Stimulated activated CD4-positive, alpha-beta T cell treated with anti-CD3 and anti-CD28 coated beads, Interleukin-15, amount 100 ng/mL, for 24 hours (primary cell): ENCODE results near the gene NAGA.
A peak's percentile ranks its signal among the peaks of the same experiment; 100 is the strongest.
"Not testable (repeated sequence)": the region's sequence is repeated elsewhere in the genome, so short reads cannot be mapped to it uniquely, and the experiment has no call there.

ENCODE experiments used
- DNase-seq: peaks from one replicate; pipeline ENCODE4 v3.0.0-alpha.2; 2020

Gene NAGA

DNA sequence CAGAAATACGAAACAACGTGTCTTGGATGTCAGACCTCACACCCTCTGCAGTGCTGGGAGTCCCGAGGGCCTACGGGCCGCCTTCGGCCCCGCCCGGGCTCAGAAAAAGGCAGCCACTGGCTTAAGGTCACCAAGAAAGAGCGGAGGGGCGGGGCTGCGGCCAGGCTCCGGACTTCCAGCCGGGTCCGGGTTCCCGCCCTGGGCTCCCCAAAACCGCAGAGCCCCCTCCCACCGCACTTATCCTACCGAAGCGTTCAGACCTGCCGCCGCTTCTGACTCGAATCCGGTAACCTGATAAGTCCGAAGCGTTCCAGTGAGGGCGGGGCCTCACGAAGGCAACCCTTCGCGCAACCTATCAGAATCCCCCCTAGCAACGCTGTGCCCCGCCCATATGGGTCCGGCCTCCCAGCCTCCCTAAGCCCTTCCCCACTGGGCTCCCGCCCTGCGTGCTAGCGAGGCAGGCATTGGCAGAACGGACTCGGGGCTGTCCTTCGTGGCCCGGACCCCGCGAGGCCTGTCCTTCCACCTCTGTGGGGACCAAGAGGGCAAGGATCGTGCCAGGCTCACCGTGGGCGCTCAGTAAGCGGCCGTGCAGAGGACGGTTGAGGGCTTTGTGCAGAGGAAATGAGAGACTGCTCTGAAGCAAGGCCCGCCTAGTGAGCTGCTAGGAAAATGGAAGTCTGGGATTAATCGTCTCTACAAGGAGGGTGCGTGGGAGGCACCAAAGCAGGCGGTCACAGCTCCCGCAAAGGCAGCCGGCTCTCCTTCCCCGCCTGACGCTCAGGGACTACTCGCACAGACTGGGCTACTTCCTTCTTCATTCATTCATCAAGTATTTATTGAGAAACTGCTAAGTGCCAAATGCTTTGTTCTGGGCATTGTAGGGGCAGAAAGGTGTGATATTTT, at the start of gene NAGA:
Gene NAGA, minus strand, starts transcription at position 296 of the 906 bp plus-strand sequence. CDS start 515 bp downstream, outside the sequence.
- DNase-seq = peak; percentile 97

DNA sequence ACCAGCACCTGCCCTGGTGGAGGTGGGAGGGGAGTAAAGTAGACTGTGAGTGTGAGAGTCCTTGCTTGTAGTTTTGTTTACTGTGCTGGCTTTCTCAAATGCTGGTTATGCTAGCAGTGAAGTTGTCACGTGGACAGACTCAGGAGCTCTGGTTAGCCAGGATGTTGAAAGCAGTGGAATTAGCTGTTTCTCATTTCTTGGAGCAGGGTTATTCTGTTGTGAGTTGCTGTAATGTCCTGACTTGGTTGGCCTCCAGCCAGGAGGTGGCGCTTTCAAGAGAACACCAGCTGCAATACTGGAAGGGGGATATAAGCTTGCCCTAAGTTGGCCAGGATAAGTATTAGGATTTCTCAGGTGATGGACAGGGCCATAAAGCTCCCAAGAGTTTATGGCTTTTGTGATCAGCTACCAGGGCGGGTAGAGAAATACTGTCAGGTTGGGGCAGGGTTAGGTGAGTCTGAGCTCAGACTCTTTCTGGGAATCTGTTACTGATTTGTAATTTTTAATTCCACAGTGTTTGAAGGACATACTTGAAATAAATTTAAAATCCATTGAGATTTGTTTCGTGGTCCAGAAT, 46.3 kb upstream of the NAGA start:
- no peak for DNase-seq

GRCh38 chr22:42115420-42115830, 44.8 kb upstream of the NAGA start:
- DNase-seq = not testable (repeated sequence)

DNA sequence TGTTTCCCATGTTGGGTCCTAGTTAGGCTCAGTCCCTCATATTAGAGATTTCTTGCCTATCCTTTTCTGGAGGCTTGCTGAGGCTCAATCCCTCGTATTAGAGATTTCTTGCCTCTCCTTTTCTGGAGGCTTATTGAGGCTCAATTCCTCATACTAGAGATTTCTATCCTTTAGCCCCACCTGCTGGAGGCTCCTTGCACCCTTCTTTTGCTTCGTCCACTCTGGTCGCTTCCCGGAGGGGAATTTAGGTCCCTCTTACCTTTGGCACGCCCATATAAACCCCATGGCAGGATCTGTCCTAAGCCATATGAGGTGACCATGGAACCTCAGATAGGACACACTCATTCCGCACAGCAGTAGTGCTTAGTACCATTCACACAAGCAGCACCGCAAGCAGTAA, 44.1 kb upstream of the NAGA start:
- DNase-seq = no peak

DNA sequence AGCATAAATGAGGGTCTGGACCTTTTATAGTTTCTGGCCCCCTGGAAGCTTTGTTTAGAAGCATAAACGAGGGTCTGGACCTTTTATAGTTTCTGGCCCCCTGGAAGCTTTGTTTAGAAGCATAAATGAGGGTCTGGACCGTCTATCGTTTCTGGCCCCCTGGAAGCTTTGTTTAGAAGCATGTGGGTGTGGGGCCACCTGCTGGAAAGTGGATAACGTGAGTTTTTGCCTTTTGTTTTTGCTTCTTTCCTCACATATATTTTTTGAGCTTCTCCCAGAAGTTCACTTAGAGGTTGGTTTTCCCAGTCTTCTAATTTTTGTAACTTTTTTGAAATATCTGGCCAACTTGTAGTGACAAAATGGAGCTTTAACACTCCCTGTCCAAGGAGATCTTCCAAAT, 42.2 kb upstream of the NAGA start:
- not testable (repeated sequence) for DNase-seq

GRCh38 chr22:42111798-42112197, 41.2 kb upstream of the NAGA start:
- DNase-seq = no peak

DNA sequence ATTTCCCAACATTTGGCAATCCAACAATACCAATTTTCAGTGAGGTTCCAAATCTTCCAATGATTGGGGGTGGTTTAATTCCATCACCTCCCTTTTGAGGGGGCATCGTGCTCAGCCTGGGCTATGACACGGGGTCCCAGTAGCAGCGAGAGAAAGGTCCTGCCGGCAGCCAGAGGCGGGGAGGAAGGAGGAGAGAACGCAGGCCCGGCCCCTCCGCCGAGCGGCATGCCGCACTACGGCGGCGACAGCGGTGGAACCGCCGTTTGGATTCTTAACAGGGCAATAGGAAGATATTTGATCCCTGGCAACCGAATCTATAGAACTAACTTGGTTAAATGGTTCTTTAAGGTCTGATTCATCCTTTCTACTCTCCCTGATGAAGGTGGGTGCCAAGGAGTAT, 38.2 kb upstream of the NAGA start:
- DNase-seq = no peak

GRCh38 chr22:42104332-42104860, 33.8 kb upstream of the NAGA start:
- DNase-seq = not testable (repeated sequence)

DNA sequence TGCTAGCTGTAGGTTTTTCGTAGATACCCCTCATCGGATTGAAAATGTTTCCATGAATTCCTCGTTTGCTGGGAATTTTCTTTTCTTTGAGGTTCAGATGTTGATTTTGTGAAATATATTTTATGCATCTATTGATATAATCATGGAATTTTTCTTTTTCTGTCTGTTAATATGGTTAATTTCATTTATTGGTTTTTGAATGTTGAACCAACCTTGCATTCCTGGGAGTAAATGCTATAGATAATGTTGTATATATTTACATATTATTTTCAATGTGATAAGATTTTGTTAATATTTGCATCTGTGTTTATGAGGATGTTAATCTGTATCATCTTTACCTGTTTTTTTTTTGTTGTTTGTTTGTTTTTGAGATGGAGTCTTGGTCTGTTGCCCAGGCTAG, 30.6 kb upstream of the NAGA start:
- DNase-seq = no peak

GRCh38 chr22:42091455-42091782, 20.8 kb upstream of the NAGA start:
- DNase-seq = no peak

GRCh38 chr22:42090596-42091454, 20.2 kb upstream of the NAGA start, which contains the start of gene NDUFA6:
Gene NDUFA6 (minus strand): TSS chr22:42090772. CDS start chr22:42090744, 28 bp downstream.
- DNase-seq = peak; percentile 99

- DNase-seq = no peak
These were observed 15.4 kb upstream of the NAGA start for GRCh38 chr22:42086051-42086450.

GRCh38 chr22:42084874-42085273, 14.3 kb upstream of the NAGA start:
- no peak for DNase-seq

GRCh38 chr22:42083119-42083518, 12.5 kb upstream of the NAGA start:
- DNase-seq = no peak

GRCh38 chr22:42080287-42080686, 9.7 kb upstream of the NAGA start:
- DNase-seq = peak; percentile 35

- peak; percentile 99 for DNase-seq
These were observed 9.0 kb upstream of the NAGA start, which contains the start of gene SMDT1 for GRCh38 chr22:42079319-42080251. Gene SMDT1 (plus strand): TSS chr22:42079700. CDS start chr22:42079769, 69 bp downstream.

DNA sequence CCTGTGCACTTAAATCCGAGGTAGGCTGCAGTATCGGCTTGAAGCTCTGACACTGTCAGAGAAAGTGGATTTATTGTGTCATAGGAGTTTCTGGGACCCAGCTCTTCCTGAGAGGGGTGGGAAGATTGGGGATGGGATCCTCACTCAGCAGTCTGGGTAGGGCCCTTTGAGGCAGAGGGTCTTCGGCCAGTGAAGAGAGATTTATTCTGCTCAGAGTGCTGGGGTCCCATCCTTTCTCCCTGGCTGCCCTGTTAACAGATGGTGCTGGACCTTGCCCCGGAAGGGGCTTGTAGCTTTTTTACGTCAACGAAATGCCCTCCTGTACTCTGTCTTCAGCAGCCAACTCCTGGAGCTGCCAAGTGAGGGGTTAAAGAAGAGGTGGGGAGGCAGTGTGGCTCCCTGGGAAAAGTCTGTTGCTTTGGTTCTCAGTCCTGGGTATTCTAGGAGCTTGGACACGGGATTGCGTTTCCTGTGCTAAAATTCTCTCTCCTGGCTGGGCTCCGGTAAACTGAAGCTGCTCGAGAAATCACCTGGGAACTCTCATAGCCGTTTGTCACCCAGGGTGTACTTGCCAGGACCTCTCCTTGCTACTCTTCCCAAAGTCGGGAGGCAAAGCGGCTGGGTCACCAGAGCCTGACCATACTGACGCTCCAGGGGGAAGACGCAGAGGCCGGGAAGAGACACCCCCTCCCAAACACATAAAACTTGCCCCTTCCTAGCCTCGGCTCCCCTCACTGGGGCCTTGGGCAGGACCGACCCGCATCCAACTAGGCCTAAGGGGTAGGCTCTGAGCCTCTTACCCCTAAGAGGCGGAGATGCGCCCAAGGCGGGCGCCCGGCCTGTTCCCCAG, 8.1 kb upstream of the NAGA start:
- DNase-seq = no peak

GRCh38 chr22:42077486-42078125, 7.0 kb upstream of the NAGA start:
- DNase-seq = no peak

DNA sequence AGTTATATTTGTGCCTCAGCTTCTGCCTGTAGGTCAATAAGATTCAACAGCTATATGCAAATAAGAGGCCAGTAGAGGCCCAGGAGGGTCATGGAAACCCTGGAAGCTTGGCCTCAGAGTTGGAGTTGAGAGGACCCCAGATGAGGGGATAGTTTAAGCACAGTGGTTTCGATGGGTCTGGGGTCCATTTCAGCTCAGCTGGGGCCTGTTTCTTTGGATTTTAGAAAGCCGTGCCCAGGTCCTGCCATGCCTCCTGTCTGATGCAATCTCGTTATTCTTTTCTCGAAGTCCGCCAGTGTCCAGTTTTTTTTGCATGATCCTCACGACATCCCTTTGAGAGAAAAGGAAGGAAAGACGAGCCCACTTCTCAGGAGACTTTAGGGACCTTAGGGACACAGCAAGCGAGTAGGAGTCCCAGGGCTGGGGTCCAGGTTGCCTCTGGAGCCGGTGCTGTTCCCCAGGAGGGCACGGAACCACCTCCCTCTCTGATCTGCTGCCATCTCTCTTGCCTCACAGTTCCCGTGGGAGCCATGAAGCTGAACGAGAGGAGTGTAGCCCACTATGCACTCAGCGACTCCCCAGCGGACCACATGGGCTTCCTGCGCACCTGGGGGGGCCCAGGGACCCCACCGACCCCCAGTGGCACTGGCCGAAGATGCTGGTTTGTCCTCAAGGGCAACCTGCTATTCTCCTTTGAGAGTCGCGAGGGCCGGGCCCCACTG, 6.3 kb upstream of the NAGA start:
- DNase-seq = no peak
